ENCODE data around the gene PARG.

GRCh38 chr10:49827297-49827696 is 114.5 kb downstream of the PARG start:
- TF ChIP-seq CTCF (IDR thresholded peaks at IDR 0.05; ENCODE audit: extremely low read depth in 1 of 2, insufficient read depth in 1 of 2, low read depth in 1 of 2, low read length in 2 of 2) (no peak), EZH2 (IDR thresholded peaks at IDR 0.05; ENCODE audit: borderline replicate concordance, low read depth, low read length, severe bottlenecking) (no peak), FOS (IDR thresholded peaks at IDR 0.05; ENCODE audit: borderline replicate concordance, insufficient read depth, low read length) (no peak)

All from endothelial cell of umbilical vein (primary cell).